Measurements from ENCODE around the gene MAN1A2.

DNA sequence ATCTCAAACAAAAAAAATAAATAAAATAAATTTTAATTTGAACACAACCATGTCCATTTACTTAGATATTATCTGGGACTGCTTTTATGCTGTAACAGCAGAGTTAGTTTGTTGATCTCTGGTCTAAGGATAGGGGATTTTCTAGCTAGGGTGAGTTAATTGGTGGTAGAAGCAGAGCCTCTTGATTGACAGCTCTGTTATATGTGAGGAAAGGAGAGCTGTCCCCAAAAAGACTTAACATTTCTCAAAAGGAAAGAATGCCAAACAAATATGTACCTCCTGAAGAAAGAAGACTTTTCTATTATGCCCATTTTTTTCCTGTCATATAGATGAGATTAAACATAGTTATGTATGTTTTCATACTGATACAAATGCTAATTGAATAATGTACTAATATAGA lies 37.8 kb downstream of the MAN1A2 start:
- TF ChIP-seq EZH2 (IDR thresholded peaks at IDR 0.05; ENCODE audit: borderline replicate concordance, insufficient read depth, low read length, poor library complexity, severe bottlenecking) (no peak), POLR2AphosphoS5 (IDR thresholded peaks at IDR 0.05) (no peak), SMC3 (conservative IDR thresholded peaks at IDR 0.05; ENCODE audit: poor library complexity) (no peak), RAD21 (conservative IDR thresholded peaks at IDR 0.05) (no peak), EP300 (conservative IDR thresholded peaks at IDR 0.05; ENCODE audit: poor library complexity, severe bottlenecking) (no peak), MXI1 (conservative IDR thresholded peaks at IDR 0.05; ENCODE audit: poor library complexity, severe bottlenecking) (no peak)
- TF ChIP-seq, protein P1, sequence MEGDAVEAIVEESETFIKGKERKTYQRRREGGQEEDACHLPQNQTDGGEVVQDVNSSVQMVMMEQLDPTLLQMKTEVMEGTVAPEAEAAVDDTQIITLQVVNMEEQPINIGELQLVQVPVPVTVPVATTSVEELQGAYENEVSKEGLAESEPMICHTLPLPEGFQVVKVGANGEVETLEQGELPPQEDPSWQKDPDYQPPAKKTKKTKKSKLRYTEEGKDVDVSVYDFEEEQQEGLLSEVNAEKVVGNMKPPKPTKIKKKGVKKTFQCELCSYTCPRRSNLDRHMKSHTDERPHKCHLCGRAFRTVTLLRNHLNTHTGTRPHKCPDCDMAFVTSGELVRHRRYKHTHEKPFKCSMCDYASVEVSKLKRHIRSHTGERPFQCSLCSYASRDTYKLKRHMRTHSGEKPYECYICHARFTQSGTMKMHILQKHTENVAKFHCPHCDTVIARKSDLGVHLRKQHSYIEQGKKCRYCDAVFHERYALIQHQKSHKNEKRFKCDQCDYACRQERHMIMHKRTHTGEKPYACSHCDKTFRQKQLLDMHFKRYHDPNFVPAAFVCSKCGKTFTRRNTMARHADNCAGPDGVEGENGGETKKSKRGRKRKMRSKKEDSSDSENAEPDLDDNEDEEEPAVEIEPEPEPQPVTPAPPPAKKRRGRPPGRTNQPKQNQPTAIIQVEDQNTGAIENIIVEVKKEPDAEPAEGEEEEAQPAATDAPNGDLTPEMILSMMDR (IDR thresholded peaks at IDR 0.05; ENCODE audit: poor library complexity, severe bottlenecking) = no peak
- TF ChIP-seq, protein P2, sequence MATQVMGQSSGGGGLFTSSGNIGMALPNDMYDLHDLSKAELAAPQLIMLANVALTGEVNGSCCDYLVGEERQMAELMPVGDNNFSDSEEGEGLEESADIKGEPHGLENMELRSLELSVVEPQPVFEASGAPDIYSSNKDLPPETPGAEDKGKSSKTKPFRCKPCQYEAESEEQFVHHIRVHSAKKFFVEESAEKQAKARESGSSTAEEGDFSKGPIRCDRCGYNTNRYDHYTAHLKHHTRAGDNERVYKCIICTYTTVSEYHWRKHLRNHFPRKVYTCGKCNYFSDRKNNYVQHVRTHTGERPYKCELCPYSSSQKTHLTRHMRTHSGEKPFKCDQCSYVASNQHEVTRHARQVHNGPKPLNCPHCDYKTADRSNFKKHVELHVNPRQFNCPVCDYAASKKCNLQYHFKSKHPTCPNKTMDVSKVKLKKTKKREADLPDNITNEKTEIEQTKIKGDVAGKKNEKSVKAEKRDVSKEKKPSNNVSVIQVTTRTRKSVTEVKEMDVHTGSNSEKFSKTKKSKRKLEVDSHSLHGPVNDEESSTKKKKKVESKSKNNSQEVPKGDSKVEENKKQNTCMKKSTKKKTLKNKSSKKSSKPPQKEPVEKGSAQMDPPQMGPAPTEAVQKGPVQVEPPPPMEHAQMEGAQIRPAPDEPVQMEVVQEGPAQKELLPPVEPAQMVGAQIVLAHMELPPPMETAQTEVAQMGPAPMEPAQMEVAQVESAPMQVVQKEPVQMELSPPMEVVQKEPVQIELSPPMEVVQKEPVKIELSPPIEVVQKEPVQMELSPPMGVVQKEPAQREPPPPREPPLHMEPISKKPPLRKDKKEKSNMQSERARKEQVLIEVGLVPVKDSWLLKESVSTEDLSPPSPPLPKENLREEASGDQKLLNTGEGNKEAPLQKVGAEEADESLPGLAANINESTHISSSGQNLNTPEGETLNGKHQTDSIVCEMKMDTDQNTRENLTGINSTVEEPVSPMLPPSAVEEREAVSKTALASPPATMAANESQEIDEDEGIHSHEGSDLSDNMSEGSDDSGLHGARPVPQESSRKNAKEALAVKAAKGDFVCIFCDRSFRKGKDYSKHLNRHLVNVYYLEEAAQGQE (IDR thresholded peaks at IDR 0.05; ENCODE audit: borderline replicate concordance) = no peak
